ENCODE data around the gene FKBP2. TPM values are rescaled to one million over a fixed set of nuclear protein-coding genes. Genes with fewer than 3 reads are reported as not detected.

The FKBP2 gene
- total RNA-seq, 1 donor from 2014 or later = 41.5 TPM

DNA sequence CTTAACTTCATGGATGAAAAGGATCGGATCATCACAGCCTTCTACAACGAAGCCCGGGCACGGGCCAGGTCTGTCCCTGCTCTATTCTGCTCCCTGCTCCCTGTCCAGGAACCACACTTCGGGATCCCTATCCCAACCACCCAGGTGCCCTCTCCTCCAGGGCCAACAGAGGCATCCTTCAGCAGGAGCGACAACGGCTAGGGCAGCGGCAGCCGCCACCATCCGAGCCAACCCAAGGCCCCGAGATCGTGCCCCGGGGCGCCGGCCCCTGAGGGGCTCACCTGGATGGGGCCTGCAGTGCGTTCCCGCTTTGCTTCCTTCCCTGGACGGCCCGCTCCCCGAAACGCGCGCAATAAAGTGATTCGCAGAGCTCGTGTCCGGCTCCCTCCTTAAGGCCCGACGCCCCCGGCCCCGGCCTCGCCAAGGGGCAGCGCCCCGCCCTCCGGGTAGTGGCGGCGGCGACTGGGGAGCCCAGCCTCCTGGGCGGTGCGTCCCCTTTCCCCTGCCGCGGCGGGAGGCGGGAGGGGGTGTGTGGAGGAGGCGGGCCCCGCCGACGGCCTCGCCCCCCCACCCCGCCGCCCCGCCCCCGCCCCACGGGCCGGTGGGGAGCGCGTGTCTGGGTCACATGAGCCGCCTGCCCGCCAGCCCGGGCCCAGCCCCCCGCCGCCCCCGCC, 6.8 kb upstream of the FKBP2 start, which contains the start of gene VEGFB:
VEGFB (plus strand) TSS at position 672 of the 674 bp plus-strand sequence. CDS start 250 bp downstream, outside the sequence.
- no peak within 1 kb of the TSS for H3K27ac ChIP-seq (ENCODE audit: low read depth, low read length)
- Mint-ChIP-seq H3K36me3 (ENCODE audit: low read depth, unreplicated experiment) (no peaks in the 10 kb centered on the region), H3K27me3 (ENCODE audit: low read depth, unreplicated experiment) (no peaks in the 10 kb centered on the region), H3K4me1 (ENCODE audit: low read depth, unreplicated experiment) (peaks cover 3% of the 10 kb centered on the region), H3K27ac (ENCODE audit: unreplicated experiment) (peak within 1 kb of the TSS; percentile 41), H3K9me3 (ENCODE audit: unreplicated experiment) (no peaks in the 10 kb centered on the region), H3K4me3 (ENCODE audit: unreplicated experiment) (peak within 1 kb of the TSS; percentile 81)
- TF ChIP-seq, protein P1, sequence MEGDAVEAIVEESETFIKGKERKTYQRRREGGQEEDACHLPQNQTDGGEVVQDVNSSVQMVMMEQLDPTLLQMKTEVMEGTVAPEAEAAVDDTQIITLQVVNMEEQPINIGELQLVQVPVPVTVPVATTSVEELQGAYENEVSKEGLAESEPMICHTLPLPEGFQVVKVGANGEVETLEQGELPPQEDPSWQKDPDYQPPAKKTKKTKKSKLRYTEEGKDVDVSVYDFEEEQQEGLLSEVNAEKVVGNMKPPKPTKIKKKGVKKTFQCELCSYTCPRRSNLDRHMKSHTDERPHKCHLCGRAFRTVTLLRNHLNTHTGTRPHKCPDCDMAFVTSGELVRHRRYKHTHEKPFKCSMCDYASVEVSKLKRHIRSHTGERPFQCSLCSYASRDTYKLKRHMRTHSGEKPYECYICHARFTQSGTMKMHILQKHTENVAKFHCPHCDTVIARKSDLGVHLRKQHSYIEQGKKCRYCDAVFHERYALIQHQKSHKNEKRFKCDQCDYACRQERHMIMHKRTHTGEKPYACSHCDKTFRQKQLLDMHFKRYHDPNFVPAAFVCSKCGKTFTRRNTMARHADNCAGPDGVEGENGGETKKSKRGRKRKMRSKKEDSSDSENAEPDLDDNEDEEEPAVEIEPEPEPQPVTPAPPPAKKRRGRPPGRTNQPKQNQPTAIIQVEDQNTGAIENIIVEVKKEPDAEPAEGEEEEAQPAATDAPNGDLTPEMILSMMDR (IDR thresholded peaks at IDR 0.05; ENCODE audit: insufficient read depth, low read depth, low read length) = no peak
- no peak for TF ChIP-seq EZH2 (IDR thresholded peaks at IDR 0.05; ENCODE audit: insufficient read depth, low read length)
- peak within 1 kb of the TSS; percentile 58 for H3K4me3 ChIP-seq (ENCODE audit: insufficient read depth, low read depth, low read length)
- H3K4me1 ChIP-seq (ENCODE audit: insufficient read depth, low read length) = peaks cover 20% of the 10 kb centered on the region
- DNase-seq (ENCODE audit: low read depth) (no peak), FAIRE-seq (no peak)
- H3K9me3 ChIP-seq (ENCODE audit: insufficient read depth, low read depth, low read length) = no peaks in the 10 kb centered on the region
- peak within 1 kb of the TSS; percentile 87 for H3K4me2 ChIP-seq (ENCODE audit: low read length)
- no peaks in the 10 kb centered on the region for H3K27me3 ChIP-seq (ENCODE audit: insufficient read depth, low read length)
- peaks cover 11% of the 10 kb centered on the region for H3K36me3 ChIP-seq (ENCODE audit: insufficient read depth, low read length)
- H3K9ac ChIP-seq (ENCODE audit: low read length) = peak within 1 kb of the TSS; percentile 64
- peaks cover 10% of the 10 kb centered on the region for H3K79me2 ChIP-seq (ENCODE audit: insufficient read depth, low read length)
- H4K20me1 ChIP-seq (ENCODE audit: insufficient read depth, low read length) = peaks cover 11% of the 10 kb centered on the region
- H2AFZ ChIP-seq (ENCODE audit: low read depth, low read length) = peak within 1 kb of the TSS; percentile 52

DNA sequence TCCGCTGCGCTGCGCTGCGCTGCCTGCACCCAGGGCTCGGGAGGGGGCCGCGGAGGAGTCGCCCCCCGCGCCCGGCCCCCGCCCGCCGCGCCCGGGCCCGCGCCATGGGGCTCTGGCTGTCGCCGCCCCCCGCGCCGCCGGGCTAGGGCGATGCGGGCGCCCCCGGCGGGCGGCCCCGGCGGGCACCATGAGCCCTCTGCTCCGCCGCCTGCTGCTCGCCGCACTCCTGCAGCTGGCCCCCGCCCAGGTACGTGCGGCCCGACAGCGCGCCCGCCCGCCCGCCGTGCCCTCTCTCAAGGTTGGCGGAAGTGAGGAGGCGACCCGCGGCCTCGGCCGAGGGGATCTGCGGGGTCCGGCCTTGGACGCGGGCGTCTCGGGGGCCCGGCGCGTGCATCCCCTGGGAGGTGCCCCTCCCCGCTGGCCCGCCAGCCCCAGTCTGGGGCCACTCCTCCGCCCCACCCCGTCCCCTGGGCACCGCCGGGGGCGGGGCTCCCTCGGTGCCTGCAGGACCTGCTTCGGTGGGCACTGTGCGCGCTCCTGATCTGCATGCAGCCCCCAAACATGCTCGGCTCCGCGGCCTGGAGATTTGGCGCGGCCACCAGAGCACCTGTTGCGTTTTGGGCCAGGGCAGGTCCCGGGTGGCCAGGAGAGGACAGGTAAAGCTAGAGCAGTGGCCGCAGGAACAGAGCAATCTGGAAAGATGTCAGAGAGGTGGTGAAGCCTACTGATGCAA, 6.1 kb upstream of the FKBP2 start:
- H3K27ac Mint-ChIP-seq (ENCODE audit: unreplicated experiment) = no peak overlapping the region
- TF ChIP-seq, protein P1 (IDR thresholded peaks at IDR 0.05; ENCODE audit: insufficient read depth, low read depth, low read length) = no peak
- TF ChIP-seq EZH2 (IDR thresholded peaks at IDR 0.05; ENCODE audit: insufficient read depth, low read length) = no peak
- DNase-seq (ENCODE audit: low read depth) (no peak), FAIRE-seq (no peak)
- Histone ChIP-seq H2AFZ (ENCODE audit: low read depth, low read length) (no peak overlapping the region), H3K79me2 (ENCODE audit: insufficient read depth, low read length) (peaks cover 8% of the 10 kb centered on the region), H3K4me1 (ENCODE audit: insufficient read depth, low read length) (peaks cover 15% of the 10 kb centered on the region), H3K36me3 (ENCODE audit: insufficient read depth, low read length) (peaks cover 11% of the 10 kb centered on the region), H3K27ac (ENCODE audit: low read depth, low read length) (no peak overlapping the region), H3K4me2 (ENCODE audit: low read length) (peak overlapping the region; percentile 83), H3K9me3 (ENCODE audit: insufficient read depth, low read depth, low read length) (no peaks in the 10 kb centered on the region), H3K9ac (ENCODE audit: low read length) (peak overlapping the region; percentile 29), H4K20me1 (ENCODE audit: insufficient read depth, low read length) (peaks cover 11% of the 10 kb centered on the region), H3K4me3 (ENCODE audit: insufficient read depth, low read depth, low read length) (peak overlapping the region; percentile 45), H3K27me3 (ENCODE audit: insufficient read depth, low read length) (no peaks in the 10 kb centered on the region)
- no peaks in the 10 kb centered on the region for H3K9me3 Mint-ChIP-seq (ENCODE audit: unreplicated experiment)
- H3K27me3 Mint-ChIP-seq (ENCODE audit: low read depth, unreplicated experiment) = no peaks in the 10 kb centered on the region
- H3K36me3 Mint-ChIP-seq (ENCODE audit: low read depth, unreplicated experiment) = no peaks in the 10 kb centered on the region
- H3K4me1 Mint-ChIP-seq (ENCODE audit: low read depth, unreplicated experiment) = peaks cover 3% of the 10 kb centered on the region
- H3K4me3 Mint-ChIP-seq (ENCODE audit: unreplicated experiment) = peak overlapping the region; percentile 81
